Left colon (tissue), 2 donors: ENCODE results near the gene SRD5A1. TPM values are rescaled to one million over a fixed set of nuclear protein-coding genes. Genes with fewer than 3 reads are reported as not detected.
A peak's percentile ranks its signal among the peaks of the same experiment; 100 is the strongest.

Experiments used
- ATAC-seq: fragments of 200-7000 bp; cut with Tn5 transposase; one replicate; pipeline ENCODE4 v1.9.1; 2020; ENCODE audit warnings: mild to moderate bottlenecking, moderate library complexity
- DNase-seq, 2 donors: peaks; one replicate each; pipeline ENCODE4 v3.0.0-alpha.2; 2020
- intact Hi-C, 2 donors: fragments of 100-400 bp; cut with DNase I in 1 of 2; cut with micrococcal nuclease in 1 of 2; formaldehyde crosslinking; loops; one replicate each; pipeline versions ENCODE4 v1.11.2 to v1.14.0; 2022; cut with DNase I, micrococcal nuclease
- total RNA-seq, 2 donors: library from RNA; stranded (reverse); fragmentation: NEBNext Ultra II Directional; extraction: Animal tissue kit (Norgen Biotek cat#: 25700); gene quantifications; one replicate each; pipeline ENCODE4 v1.2.1, GENCODE V29; 2021
- donor health status: DM: no; HTN: no; CAD: no.
- donor health status: DM: yes; HTN: yes; CAD: no.

Gene SRD5A1
- total RNA-seq, 2 donors from 2014 or later: 16.3 to 18.9 TPM

DNA sequence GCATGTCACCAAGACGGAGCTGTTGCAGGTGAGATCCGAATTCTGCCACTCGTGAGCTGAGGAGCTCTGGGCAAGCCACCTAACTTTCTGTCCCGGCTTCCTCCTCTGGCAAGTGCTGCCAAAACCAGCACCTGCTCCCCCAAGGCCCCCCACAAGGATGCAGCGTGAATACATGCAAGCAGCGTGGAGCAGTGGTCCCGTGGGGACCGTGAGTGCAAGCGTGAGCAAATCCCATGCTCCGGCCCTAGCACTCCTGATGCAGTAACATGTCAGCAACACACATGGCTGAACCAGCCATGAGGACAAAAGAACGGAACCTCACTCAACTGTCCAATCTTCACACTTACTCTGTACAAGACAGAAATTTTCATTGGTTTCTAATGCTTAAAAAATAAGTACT lies 31.4 kb upstream of the SRD5A1 start:
- intact Hi-C loops: no loop called here
- ATAC-seq (no peak), DNase-seq (no peak)

DNA sequence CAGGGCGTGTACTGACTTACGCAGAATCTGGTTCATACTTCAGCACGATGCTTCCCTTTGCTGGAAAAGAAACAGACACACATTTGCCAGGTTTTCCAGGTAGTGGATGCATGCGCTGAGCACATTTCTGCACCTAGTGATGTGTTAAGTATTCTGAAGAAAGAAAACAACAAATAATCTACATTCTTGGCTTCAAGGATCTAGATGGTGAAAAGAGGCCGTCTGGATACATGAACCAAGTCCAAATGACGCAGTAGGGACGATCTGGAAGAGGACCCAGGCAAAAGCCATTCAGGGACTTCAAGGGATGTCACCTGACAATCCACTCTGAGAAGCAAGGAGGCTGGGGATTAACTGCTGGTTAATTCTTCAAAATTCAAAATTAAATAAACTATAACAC lies 30.8 kb upstream of the SRD5A1 start:
- DNase-seq (no peak), ATAC-seq (no peak)
- intact Hi-C loops: no loop called here

DNA sequence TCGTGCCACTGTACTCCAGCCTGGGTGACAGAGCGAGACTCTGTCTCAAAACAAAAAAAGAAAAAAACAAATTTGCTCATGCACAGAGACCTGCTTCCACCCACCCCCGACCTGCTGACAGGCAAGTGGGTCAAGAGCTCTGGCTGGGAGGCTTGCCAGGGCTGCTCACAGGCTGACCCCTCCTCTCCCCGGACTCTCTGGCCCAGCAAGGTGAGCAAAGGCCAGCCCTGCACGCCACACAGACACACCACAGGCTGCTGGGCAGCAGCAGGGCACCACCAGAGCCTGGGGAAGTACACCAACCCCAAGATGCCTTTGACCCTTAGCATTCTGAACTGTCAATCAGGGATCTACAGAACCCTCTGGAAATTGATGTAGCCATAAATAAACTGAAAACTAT lies 29.6 kb upstream of the SRD5A1 start:
- no peak for DNase-seq
- intact Hi-C loops: no loop called here
- ATAC-seq: no peak

DNA sequence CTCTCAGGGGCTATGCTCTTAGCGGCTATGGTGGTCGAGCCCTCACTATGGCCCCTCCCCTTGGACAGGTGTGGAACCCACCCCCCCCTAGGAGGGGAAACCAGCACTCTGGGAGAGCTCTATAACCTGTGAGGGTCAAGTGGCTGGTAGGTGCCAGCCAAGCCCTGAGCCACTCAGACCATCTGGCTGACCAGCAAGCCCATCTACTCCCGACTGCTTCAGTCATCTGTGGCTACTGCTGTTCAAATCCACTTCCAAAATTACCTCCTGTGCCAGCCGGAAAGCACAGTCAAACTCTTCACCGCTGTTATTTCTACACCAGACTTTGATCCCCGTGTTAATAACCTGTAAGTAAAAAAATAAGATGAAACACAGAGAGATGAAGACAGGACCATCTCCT lies 28.9 kb upstream of the SRD5A1 start:
- no peak for ATAC-seq

DNA sequence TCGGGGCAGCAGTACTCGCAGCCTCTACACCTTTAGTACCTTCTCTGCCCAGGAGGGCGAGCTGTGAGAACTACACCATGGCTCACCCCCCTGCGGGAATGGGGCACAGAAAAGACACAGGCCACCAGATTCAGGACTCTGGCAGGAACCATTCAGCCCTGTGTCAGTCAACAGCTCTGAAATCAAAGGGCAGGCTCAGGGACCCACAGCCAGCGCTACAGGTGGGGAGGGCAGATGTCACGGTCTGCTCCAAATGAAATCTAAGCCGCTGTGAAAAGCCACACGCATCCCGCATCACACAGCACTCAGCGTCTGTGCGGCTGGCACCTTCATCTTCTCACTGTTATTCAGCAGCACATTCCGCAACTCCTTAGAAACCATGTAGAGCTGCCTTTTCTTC lies 28.3 kb upstream of the SRD5A1 start:
- DNase-seq (no peak), ATAC-seq (no peak)
- intact Hi-C loops: no loop called here

More for the DNA sequence above, 28.9 kb upstream of the SRD5A1 start:
- DNase-seq: no peak
- intact Hi-C loops: no loop called here

DNA sequence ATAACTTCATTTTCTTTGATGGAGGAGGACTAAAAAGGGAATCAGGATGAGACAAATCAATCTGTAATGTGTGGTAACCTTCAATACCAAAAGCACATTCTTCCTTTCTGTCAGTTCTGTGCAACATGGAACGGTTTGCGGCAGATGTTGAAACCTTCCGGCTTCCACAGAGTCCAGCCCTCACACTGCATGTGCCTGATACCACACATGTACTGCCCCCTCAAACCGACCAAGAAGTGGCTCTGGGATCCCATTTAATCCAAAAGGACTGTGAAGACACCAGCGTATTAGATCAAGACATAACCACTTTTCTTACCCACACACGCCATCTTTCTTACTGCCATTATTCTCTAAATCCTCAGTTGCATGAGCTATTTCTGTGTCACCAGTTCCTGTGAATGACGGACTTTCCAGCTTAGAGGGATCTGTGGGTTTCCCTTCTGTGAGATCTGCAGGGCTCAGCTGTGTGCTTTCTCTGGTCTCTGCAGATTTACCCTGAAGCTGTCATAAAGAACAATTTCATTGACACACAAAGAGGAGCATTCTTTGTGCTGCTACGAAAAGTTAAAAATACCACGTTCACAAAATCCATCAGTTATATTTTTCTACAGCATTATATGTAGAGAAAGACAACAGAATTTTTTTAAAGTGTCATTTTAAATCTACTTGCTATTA lies 26.2 kb upstream of the SRD5A1 start:
- DNase-seq: no peak
- intact Hi-C loops: no loop called here
- no peak for ATAC-seq

DNA sequence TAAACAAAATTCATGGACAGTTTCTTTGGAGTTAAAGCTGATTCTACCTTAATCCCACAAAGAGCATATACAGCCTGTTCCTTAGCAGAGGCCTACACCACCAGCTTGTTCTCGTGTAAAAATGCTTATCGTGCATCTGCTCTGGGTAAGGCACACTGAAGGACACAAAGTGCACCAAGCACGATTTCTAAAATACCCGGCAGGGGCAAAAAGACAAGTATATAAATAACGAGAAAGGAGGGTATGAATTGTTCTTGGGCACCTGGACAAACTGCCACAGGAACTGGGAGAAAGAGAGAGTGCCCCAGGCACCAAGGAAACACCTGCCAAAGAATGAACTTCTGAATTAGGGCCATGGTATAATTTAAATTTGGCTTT lies 25.7 kb upstream of the SRD5A1 start:
- intact Hi-C loops: no loop called here
- no peak for ATAC-seq
- DNase-seq: no peak

DNA sequence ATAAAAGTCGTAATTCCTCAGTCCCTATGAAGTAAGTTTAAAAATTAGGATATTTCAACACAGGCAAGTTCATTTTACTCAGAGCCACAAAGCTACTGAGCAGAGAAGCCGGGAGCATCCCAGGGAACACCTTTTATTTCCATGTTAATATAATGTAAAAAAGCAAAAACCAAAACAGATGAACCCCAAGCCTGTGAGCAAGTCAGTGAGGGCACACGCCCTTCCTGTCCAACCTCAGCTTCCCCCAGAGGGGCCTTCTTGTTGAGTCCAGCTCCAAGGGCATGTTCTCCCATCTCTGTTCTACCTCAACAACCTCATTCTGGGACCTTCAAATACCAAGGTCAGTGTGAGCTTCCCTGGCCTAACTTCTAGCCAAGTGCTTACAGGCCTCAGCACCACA lies 25.2 kb upstream of the SRD5A1 start:
- DNase-seq (no peak), ATAC-seq (no peak)
- intact Hi-C loops: no loop called here

DNA sequence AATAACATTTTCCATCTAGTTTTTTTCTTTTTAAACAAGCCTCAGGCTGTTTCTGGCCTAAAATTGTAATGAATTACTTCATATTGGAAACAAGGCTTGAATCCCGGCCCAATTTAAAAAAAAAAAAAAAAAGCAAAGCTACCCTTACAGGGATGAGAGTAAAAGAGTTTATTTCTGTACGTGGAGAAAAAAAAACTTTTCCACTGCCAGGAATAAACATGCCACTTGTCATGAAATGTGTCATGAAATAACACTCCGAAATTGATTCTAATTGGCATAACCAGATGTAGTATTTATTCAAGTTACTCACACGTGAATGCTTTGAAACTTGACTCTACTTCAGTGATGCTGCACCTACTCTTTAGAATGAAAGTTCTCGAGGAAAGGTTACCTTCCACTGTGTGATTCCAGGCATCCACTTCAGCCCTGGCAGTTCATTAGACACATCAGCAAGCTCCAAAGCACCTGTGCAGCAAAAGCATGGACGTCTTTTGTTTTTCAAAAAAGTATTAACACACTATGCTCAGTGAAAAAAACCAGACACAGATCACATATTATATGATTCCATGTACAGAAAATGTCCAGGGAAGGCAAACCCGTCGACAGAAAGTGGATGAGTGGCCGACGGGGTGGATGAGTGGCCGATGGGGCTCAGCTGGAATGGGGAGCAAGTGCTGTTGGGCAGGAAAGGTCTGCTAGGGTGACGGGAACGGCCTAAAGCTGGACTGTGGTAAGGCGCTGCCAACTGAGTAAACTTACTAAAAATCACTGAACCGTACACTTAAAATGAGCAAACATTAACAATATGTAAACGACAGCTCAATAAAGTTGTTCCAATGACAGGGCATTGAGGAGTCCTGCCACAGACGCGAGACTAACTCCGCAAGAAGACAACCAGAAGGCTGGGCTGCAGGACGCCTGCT lies 21.6 kb upstream of the SRD5A1 start:
- DNase-seq: no peak
- ATAC-seq: no peak
- intact Hi-C loops: no loop called here

DNA sequence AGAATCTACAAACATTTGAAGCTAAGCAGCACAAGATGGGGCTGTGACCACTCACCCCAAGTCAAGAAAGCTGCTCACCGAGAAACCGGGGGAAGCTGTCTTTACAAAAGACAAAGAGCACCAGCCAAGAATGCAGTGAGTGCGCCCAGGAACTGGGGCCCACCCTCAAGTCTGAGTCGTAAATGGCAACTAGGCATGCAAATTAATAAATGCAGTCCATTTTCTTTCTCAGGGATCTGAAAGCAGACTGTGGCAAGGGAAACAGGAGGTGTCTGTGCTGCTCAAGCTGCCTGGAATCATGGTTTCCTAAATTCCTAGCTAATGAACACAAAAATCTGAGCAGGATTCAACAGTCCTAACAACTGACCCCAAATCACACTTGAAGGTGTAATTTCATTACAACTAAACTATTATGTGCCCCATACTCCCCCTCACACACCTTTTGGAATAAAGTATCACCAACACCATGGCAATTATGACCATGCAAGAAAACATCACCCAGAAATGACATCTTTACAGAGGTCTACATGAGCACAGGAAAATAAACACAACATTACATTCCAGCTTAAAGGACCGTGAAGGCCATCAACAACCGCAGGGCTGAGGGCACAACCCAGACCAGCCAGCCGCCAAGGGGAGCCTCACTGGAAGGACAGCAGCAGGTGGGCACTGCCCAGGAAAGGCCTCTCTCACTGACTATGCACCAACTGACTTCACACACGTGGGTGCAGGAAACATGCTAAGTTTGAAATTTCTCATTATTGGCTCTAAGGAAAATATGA lies 18.0 kb upstream of the SRD5A1 start:
- no peak for ATAC-seq
- intact Hi-C loops: no loop called here
- DNase-seq: no peak

DNA sequence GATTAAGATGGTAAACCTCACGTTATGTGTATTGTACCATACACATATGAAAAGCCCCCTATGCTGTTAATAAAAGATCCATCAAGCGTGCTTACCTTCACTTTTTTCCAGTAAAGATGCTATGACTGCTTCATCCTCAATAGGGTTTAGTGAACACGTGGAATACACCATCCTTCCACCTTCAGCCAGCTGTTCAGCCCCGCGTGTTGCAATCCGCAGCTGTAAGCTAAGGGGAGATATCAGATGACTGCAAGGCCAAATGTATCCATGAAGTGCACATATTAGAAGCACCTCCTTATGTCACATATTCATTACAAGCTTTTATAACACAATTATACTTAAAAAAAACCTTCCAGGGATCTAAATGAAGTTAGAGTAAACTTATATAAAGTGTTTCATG lies 16.6 kb upstream of the SRD5A1 start:
- no peak for ATAC-seq
- intact Hi-C loops: no loop called here

DNA sequence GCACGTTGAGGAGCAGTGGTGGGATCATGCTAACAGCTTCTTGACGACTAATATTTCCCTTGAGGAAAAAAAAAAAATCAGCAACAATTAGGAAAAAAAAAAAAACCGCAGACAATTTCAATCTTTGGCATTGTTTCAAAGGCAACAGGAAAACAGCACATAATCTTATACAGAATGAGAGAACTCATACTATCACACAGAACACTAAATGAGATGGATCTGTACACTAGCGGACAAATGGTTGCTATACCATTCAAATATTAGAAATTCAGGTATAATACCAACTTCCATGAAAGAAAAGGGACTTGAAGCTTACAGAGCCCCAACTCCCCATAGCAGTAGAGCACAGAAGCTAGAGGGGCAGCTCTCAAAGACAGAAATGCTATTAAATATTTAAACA lies 10.0 kb upstream of the SRD5A1 start:
- ATAC-seq: no peak
- no peak for DNase-seq
- intact Hi-C loops: loop anchor here in 1 of 2 donors (10.0 kb wide), 1 partner anchor 122 kb away; no protein-coding TSS in a partner anchor

More for the DNA sequence above, 16.6 kb upstream of the SRD5A1 start:
- DNase-seq: no peak

DNA sequence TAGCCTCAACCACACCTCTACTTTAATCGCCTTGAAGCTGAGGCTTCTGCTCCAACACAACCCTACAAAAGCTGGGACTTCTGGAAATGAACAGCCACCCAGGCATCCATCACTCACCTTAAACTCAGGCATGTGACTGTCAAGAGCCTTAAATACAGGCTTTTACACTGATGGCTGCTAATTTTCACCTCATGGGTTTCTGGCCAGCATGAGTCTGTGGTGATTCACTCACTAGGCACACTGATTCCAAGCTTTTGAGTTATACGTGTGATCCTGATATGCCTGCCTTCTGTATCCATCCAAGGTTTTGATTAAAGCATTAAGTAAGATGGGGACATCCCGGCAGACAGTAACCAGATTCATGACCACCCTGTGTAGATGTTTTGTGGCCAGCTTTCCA lies 9.3 kb upstream of the SRD5A1 start:
- no peak for ATAC-seq
- intact Hi-C loops: loop anchor here in 1 of 2 donors (10.0 kb wide), 1 partner anchor 121 kb away; no protein-coding TSS in a partner anchor
- no peak for DNase-seq

DNA sequence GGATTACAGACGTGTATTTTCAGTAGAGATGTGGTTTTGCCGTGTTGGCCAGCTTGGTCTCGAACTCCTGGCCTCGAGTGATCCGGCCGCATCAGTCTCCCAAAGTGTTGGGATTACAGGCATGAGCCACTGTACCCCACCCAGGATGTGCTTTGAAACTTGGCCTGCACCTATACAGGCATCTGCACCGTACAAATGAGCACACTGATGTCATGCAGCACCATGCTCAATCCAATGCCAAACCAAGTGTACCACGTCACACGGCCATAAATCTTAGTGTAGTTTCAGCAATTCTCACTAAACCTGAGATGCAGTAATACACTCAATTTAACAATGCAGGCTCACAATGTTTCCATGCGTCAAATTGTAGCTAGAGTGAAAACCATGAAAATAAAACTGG lies 6.7 kb upstream of the SRD5A1 start:
- ATAC-seq (no peak), DNase-seq (no peak)
- intact Hi-C loops: loop anchor here in 1 of 2 donors (10.0 kb wide), 1 partner anchor 118 kb away; no protein-coding TSS in a partner anchor

DNA sequence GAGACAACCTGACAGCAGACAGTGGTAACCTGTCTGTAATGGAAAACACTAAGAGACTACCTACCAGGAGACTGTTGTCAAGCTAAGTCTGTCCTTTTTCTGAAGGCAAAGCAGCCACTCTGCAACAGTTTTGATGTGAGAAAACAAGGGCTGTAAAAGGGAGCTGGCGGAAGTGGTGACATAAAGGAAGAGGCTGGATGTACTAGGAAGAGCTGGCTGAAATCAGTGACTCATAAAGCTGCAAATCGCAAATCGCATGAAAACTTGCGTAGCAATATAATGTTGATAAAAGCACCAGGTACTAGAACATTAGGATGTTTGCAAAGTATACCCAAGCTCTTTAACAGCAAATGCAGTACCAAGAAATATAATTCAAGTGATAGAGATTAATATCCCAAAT lies 1.8 kb upstream of the SRD5A1 start:
- DNase-seq: no peak
- ATAC-seq: no peak
- intact Hi-C loops: loop anchor here in 1 of 2 donors (10.0 kb wide), 1 partner anchor 73 kb away; no protein-coding TSS in a partner anchor

DNA sequence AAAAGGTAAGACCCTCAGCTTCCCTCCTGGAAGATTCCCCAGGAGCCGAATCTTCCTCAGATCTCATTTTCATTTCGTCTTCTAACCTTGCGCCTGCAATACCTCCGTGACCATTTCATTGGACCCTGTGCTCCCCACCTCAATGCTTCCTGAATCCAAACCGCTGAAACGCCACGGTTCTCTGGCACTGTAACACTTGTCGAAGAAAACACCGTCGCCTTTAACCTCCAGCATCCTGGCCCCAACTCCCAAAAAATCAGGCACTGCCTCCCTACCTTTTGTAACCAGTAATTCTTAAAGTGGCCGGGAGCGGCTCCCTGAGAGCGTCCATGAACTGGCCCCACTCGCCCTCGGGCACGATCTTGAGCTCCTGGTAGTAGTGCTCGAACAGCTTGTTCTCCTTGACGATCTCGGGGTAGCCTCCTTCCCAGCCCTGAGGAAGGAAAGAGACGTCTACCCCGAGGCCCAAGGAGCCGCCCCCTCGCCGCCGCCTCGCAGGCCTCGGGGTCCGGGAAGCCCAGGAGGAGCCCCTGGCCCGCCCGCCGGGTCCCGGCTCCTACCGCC lies 834 bp upstream of the SRD5A1 start:
- DNase-seq: peak; percentile 35 to 43
- intact Hi-C loops: loop anchor here in 1 of 2 donors (10.0 kb wide), 1 partner anchor 72 kb away; no protein-coding TSS in a partner anchor
- peak; percentile 28 for ATAC-seq

DNA sequence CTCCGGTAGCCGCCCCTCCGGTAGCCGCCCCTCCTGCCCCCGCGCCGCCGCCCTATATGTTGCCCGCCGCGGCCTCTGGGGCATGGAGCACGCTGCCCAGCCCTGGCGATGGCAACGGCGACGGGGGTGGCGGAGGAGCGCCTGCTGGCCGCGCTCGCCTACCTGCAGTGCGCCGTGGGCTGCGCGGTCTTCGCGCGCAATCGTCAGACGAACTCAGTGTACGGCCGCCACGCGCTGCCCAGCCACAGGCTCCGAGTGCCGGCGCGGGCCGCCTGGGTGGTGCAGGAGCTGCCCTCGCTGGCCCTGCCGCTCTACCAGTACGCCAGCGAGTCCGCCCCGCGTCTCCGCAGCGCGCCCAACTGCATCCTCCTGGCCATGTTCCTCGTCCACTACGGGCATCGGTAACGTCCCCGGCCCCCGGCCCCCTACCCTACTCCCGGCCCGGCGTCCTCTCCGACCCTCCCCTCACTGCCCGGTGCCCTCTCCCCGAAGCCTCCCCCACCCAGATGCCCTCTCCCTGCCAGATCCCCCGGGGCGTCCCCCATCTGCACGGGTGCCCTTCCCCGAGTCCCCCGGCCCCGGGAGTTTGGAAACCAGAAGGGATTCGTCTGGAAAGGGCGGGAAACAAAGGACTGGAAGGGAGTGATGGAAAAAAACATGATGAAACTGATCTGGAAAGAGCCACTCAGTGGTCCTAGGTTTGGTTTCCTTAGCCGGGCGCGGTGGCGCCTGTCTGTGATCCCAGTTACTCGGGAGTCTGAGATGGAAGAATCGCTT lies 417 bp downstream of the SRD5A1 start:
- intact Hi-C loops: loop anchor here in 1 of 2 donors (10.0 kb wide), 1 partner anchor 71 kb away; no protein-coding TSS in a partner anchor
- peak in 1 of 2 donors; percentile 33 for DNase-seq
- ATAC-seq: peak; percentile 71

DNA sequence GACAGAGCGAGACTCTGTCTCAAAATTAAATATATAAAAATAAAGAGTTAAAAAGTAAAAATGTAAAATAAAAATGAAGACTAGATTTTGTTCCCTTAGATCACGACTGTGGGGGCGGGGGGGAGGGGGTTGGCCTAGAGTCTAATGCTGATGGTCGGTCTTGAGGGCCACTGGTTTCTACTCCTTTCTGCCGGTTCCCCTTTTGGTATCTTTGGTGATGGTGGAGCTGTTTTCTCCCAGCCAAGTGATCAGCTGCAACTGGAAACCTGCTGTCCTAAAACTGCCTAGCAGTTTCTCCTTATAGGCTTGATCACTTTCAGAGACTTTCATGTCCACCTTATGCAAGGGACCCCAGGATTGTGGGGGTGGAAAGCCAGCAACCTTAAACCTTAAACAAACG lies 1.1 kb downstream of the SRD5A1 start:
- intact Hi-C loops: loop anchor here in 1 of 2 donors (10.0 kb wide), 1 partner anchor 70 kb away; no protein-coding TSS in a partner anchor
- ATAC-seq (no peak), DNase-seq (no peak)
